GM12891 (cell line): ENCODE measurements around the gene AQP12A.

Source experiments
- POLR2A ChIP-seq: IDR thresholded peaks from 2 replicates; pipeline ENCODE4 v1.6.1; 2011; ENCODE audit warnings: low read depth, low read length, control low read depth
- POLR2AphosphoS5 ChIP-seq: IDR thresholded peaks from 2 replicates; pipeline ENCODE4 v1.6.1; 2011; ENCODE audit warnings: low read depth, low read length, control low read depth
- TAF1 ChIP-seq: IDR thresholded peaks from 2 replicates; pipeline ENCODE4 v1.6.1; 2011; ENCODE audit warnings: low read depth, low read length, control low read depth

DNA sequence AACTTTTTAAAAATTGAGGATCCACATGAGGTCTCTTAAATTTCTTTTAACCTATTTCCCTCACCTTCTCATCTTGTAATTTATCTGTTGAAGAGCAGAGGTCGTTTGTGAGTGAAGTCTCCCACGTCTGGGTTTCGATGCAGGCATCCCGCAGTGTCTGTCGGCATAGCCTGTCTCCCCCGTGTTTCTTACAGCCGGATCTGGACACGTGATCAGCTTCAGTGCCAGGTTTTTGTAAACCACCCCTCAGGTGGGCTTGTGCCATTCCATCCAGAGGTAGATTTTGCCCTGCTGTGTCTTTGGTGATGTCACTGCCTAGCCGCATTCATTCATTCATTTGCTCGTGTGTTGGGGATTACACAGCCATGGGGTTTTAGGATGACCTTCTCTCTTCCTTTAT is 16.2 kb downstream of the AQP12A start:
- TF ChIP-seq POLR2A, result no peak
- TF ChIP-seq TAF1, result no peak
- TF ChIP-seq POLR2AphosphoS5, result no peak
